HepG2 (cell line): Measurements from ENCODE around the gene ARHGEF11. TPM values are rescaled to one million over a fixed set of nuclear protein-coding genes. Genes with fewer than 3 reads are reported as not detected.

Experiments
- ATAC-seq: fragments of 200-7000 bp; cut with Tn5 transposase; 3 replicates; pipeline ENCODE4 v1.9.1; 2020; ENCODE audit warnings: mild to moderate bottlenecking, moderate library complexity
- BruUV-seq: library from RNA; stranded (reverse); fragments of 400-500 nt; replicated peaks from 2 replicates; lab custom pipeline; 2021; lab: Mats Ljungman, UMichigan
- CTCF ChIA-PET: fragments of 300-600 bp; formaldehyde crosslinking; extraction: SDS; loops from one replicate; lab custom pipeline; 2021; ENCODE audit warnings: low total read pairs, inconsistent platforms, low intra/inter-chr PET ratio; lab: Yijun Ruan, JAX
- POLR2A ChIA-PET: fragments of 350-600 bp; sonication (Branson Sonifier 250); formaldehyde crosslinking; loops from one replicate; lab custom pipeline; 2020; ENCODE audit warnings: antibody characterized with exemption, inconsistent platforms; lab: Yijun Ruan, JAX
- DNase-seq: peaks from one replicate; pipeline ENCODE4 v3.0.0-alpha.2; 2015; ENCODE audit warnings: low spot score
- FAIRE-seq: peaks from 3 replicates; lab custom pipeline; 2011; peaks lifted over from hg19 to GRCh38; lab: Jason Lieb, UNC
- H2AFZ ChIP-seq: one replicate; pipeline ENCODE4 v1.6.1; 2011; ENCODE audit warnings: low read length, inconsistent platforms
- H3K27ac ChIP-seq: fragments of 300-600 bp; 3 replicates; pipeline ENCODE4 v1.8.0; 2011; ENCODE audit warnings: mixed run types, mild to moderate bottlenecking, mixed read lengths, low read length, inconsistent platforms; ENCODE audit not compliant: insufficient read depth; ENCODE audit errors: extremely low read length
- H3K27me3 ChIP-seq, 2 experiments: fragments of 200-600 bp in 1 of 2; 2 replicates in 1 of 2; 3 replicates in 1 of 2; pipeline versions ENCODE4 v1.6.0 to v1.8.0; 2011; ENCODE audit warnings: low read length in 2 of 2, mild to moderate bottlenecking in 2 of 2, moderate library complexity in 2 of 2, inconsistent platforms in 1 of 2; ENCODE audit not compliant: insufficient read depth in 2 of 2, control insufficient read depth in 1 of 2
- H3K36me3 ChIP-seq, 2 experiments: fragments of 200-600 bp in 1 of 2; replicated peaks in 1 of 2; 2 replicates in 1 of 2; 3 replicates in 1 of 2; pipeline versions ENCODE4 v1.5.1 to v1.8.0; 2011; ENCODE audit warnings: low read length in 2 of 2, inconsistent platforms in 1 of 2; ENCODE audit not compliant: insufficient read depth in 2 of 2, control insufficient read depth in 1 of 2
- H3K4me1 ChIP-seq: 2 replicates; pipeline ENCODE4 v1.5.1; 2012; ENCODE audit warnings: low read length, inconsistent platforms; ENCODE audit not compliant: insufficient read depth
- H3K4me2 ChIP-seq: 2 replicates; pipeline ENCODE4 v1.6.0; 2011; ENCODE audit warnings: low read depth, low read length, inconsistent platforms
- H3K4me3 ChIP-seq, 3 experiments: fragments of 200-600 bp in 1 of 3; sonication (generic), shearing (Covaris generic) in 1 of 3; replicated peaks in 1 of 3; 2 replicates each; pipeline ENCODE4 v1.5.1; 2011 to 2016; ENCODE audit warnings: low read length in 3 of 3, inconsistent platforms in 2 of 3, low read depth in 2 of 3, mild to moderate bottlenecking in 2 of 3, control low read depth in 1 of 3, mixed read lengths in 1 of 3; ENCODE audit not compliant: insufficient read depth in 1 of 3
- H3K79me2 ChIP-seq: one replicate; pipeline ENCODE4 v1.6.1; 2011; ENCODE audit warnings: low read length, inconsistent platforms; ENCODE audit not compliant: insufficient read depth
- H3K9ac ChIP-seq: 2 replicates; pipeline ENCODE4 v1.6.0; 2011; ENCODE audit warnings: mild to moderate bottlenecking, low read depth, low read length, inconsistent platforms; ENCODE audit not compliant: insufficient read depth
- H3K9me3 ChIP-seq: 2 replicates; pipeline ENCODE4 v1.5.1; 2012; ENCODE audit warnings: mild to moderate bottlenecking, low read length
- H4K20me1 ChIP-seq: 2 replicates; pipeline ENCODE4 v1.6.0; 2011; ENCODE audit warnings: inconsistent platforms, mild to moderate bottlenecking, low read length, moderate library complexity; ENCODE audit not compliant: insufficient read depth
- DRAP1 ChIP-seq: IDR thresholded peaks from 2 replicates; pipeline ENCODE4 v1.6.1; 2016; ENCODE audit warnings: missing genetic modification reagents, missing compliant biosample characterization
- HBP1 ChIP-seq: IDR thresholded peaks from 2 replicates; pipeline ENCODE4 v1.6.1; 2016; ENCODE audit warnings: low read depth, control low read depth
- HOXD1 ChIP-seq: sonication (generic); formaldehyde crosslinking; IDR thresholded peaks from 2 replicates; pipeline ENCODE4 v1.5.0; 2020; ENCODE audit warnings: missing genetic modification reagents
- KDM2A ChIP-seq: sonication (generic); formaldehyde crosslinking; IDR thresholded peaks from 2 replicates; pipeline ENCODE4 v1.4.0; 2020; ENCODE audit warnings: low read depth, missing genetic modification reagents, borderline replicate concordance
- KLF13 ChIP-seq: sonication (generic); formaldehyde crosslinking; IDR thresholded peaks from 2 replicates; pipeline ENCODE4 v1.4.0; 2020; ENCODE audit warnings: mild to moderate bottlenecking, missing genetic modification reagents
- NFE2 ChIP-seq: sonication (generic); formaldehyde crosslinking; IDR thresholded peaks from 2 replicates; pipeline ENCODE4 v1.4.0; 2020; ENCODE audit warnings: missing genetic modification reagents
- SCMH1 ChIP-seq: sonication (generic); formaldehyde crosslinking; IDR thresholded peaks from 2 replicates; pipeline ENCODE4 v1.9.0; 2021; ENCODE audit warnings: missing genetic modification reagents, mild to moderate bottlenecking, borderline replicate concordance
- SRSF4 ChIP-seq: fragments of 200-400 bp; formaldehyde crosslinking; IDR thresholded peaks from one replicate; pipeline ENCODE4 v1.6.1; 2018; ENCODE audit warnings: mild to moderate bottlenecking, low read depth, low read length, moderate library complexity; ENCODE audit not compliant: poor library complexity, severe bottlenecking
- TAF15 ChIP-seq: fragments of 200-400 bp; formaldehyde crosslinking; IDR thresholded peaks from one replicate; pipeline ENCODE4 v1.6.1; 2018; ENCODE audit warnings: mild to moderate bottlenecking, low read depth, low read length; ENCODE audit not compliant: poor library complexity, severe bottlenecking
- TRIM24 ChIP-seq: sonication (generic); formaldehyde crosslinking; IDR thresholded peaks from 2 replicates; pipeline ENCODE4 v1.8.0; 2022; ENCODE audit warnings: mild to moderate bottlenecking, missing genetic modification reagents
- ZFP36L2 ChIP-seq: sonication (generic); formaldehyde crosslinking; IDR thresholded peaks from 2 replicates; pipeline ENCODE4 v1.4.0; 2020; ENCODE audit warnings: missing genetic modification reagents
- ZNF12 ChIP-seq: sonication (generic); formaldehyde crosslinking; IDR thresholded peaks from 2 replicates; pipeline ENCODE4 v1.5.0; 2020; ENCODE audit warnings: missing genetic modification reagents
- ZNF280B ChIP-seq: sonication (generic); formaldehyde crosslinking; IDR thresholded peaks from 2 replicates; pipeline ENCODE4 v1.5.0; 2020; ENCODE audit warnings: missing genetic modification reagents, mild to moderate bottlenecking, borderline replicate concordance
- ZNF367 ChIP-seq: sonication (generic); formaldehyde crosslinking; IDR thresholded peaks from 2 replicates; pipeline ENCODE4 v1.4.0; 2020; ENCODE audit warnings: missing genetic modification reagents, borderline replicate concordance
- ZNF552 ChIP-seq: sonication (generic); formaldehyde crosslinking; IDR thresholded peaks from 2 replicates; pipeline ENCODE4 v1.9.0; 2022; ENCODE audit warnings: missing genetic modification reagents, mild to moderate bottlenecking, borderline replicate concordance
- ZNF660 ChIP-seq: sonication (generic); formaldehyde crosslinking; IDR thresholded peaks from 2 replicates; pipeline ENCODE4 v1.5.1; 2020; ENCODE audit warnings: mild to moderate bottlenecking, low read depth, missing genetic modification reagents, borderline replicate concordance
- ZNF761 ChIP-seq: sonication (generic); formaldehyde crosslinking; conservative IDR thresholded peaks from 2 replicates; pipeline ENCODE4 v1.4.0; 2020; ENCODE audit warnings: mild to moderate bottlenecking, missing genetic modification reagents
- ZNF816 ChIP-seq: sonication (generic); formaldehyde crosslinking; IDR thresholded peaks from 2 replicates; pipeline ENCODE4 v1.8.0; 2022; ENCODE audit warnings: missing genetic modification reagents, mild to moderate bottlenecking, borderline replicate concordance
- WGBS: methylation state at CpG from one replicate; pipeline ENCODE4 v1.1.6; 2017; ENCODE audit warnings: low lambda C conversion rate; 5-methylcytosine and 5-hydroxymethylcytosine counted together
- in situ Hi-C: cut with HindIII; loops from 2 replicates; pipeline ENCODE4 v1.10.0; 2017; ENCODE audit warnings: low pct_unique_long_range_greater_than_20kb; ENCODE audit not compliant: extremely low pct_ligation_motif_present
- intact Hi-C: fragments of 100-400 bp; cut with micrococcal nuclease; formaldehyde crosslinking; loops from one replicate; pipeline ENCODE4 v1.10.0; 2022; ENCODE audit not compliant: unreplicated experiment
- polyA plus RNA-seq, 8 experiments: library from polyadenylated mRNA; depleted of rRNA in 3 of 8; stranded (reverse) in 7 of 8; unstranded in 1 of 8; fragments of >200 nt; fragmentation: Illumina TruSeq in 4 of 8; extraction: Trizol in 4 of 8; gene quantifications; 2 replicates each; pipeline versions ENCODE4 v1.2.1 to v1.2.3, GENCODE V29; 2011 to 2016; ENCODE audit warnings: low read depth in 4 of 8, missing spikeins in 1 of 8, mixed read lengths in 1 of 8; ENCODE audit not compliant: insufficient read depth in 1 of 8
- total RNA-seq, 5 experiments: library from RNA; depleted of rRNA; stranded (reverse); fragments of >200 nt; fragmentation: Illumina TruSeq; extraction: Trizol; gene quantifications; 2 replicates each; pipeline ENCODE4 v1.2.3, GENCODE V29; 2016; ENCODE audit warnings: low read depth in 1 of 5
- TF ChIP-seq, protein P1 (sequence below): sonication (generic); formaldehyde crosslinking; IDR thresholded peaks from 2 replicates; pipeline ENCODE4 v1.8.1; 2023; ENCODE audit warnings: mild to moderate bottlenecking, inconsistent platforms, moderate library complexity, missing genetic modification reagents, borderline replicate concordance

ARHGEF11 gene
- total and polyA plus RNA-seq, 2 of the 13 experiments (the other 11 are each of a cell fraction or from before 2014, with no cell fraction given): 16.5 to 21.2 TPM

GRCh38 chr1:157077394-157077793 is 31.9 kb upstream of the ARHGEF11 start:
- Histone ChIP-seq H3K4me1 (no peaks in the 10 kb centered on the region), H3K4me2 (no peak overlapping the region), H3K79me2 (no peaks in the 10 kb centered on the region), H3K27ac (no peak overlapping the region), H3K27me3 (peaks cover 0 to 3% of the 10 kb centered on the region in 2 experiments; a peak in 1 of 5 replicates), H3K36me3 (no peaks in the 10 kb centered on the region), H3K9me3 (no peaks in the 10 kb centered on the region), H3K4me3 (no peak overlapping the region), H3K9ac (no peak overlapping the region), H4K20me1 (no peaks in the 10 kb centered on the region), H2AFZ (no peak overlapping the region)
- DNase-seq: no peak
- FAIRE-seq: no peak
- ATAC-seq: no peak
- intact Hi-C loops (no loop called here), in situ Hi-C loops (no loop called here)
- ChIA-PET CTCF (no interaction called here), POLR2A (no interaction called here)
- WGBS: 95% methylated on average over 1 of the region's 1 CpG
- BruUV-seq: no TSS peak
- TF ChIP-seq TRIM24 (CRISPR knock-in tag) (no peak), HOXD1 (CRISPR knock-in tag) (no peak), ZFP36L2 (CRISPR knock-in tag) (no peak), NFE2 (CRISPR knock-in tag) (no peak), ZNF816 (CRISPR knock-in tag) (no peak), TAF15 (no peak), KDM2A (CRISPR knock-in tag) (no peak), HBP1 (CRISPR knock-in tag) (no peak), ZNF280B (CRISPR knock-in tag) (no peak), SRSF4 (no peak), ZNF761 (CRISPR knock-in tag) (no peak), ZNF367 (CRISPR knock-in tag) (no peak), ZNF660 (CRISPR knock-in tag) (no peak), ZNF12 (CRISPR knock-in tag) (no peak), DRAP1 (CRISPR knock-in tag) (no peak), ZNF552 (CRISPR knock-in tag) (no peak), SCMH1 (CRISPR knock-in tag) (no peak), KLF13 (CRISPR knock-in tag) (no peak)
- TF ChIP-seq, protein P1, sequence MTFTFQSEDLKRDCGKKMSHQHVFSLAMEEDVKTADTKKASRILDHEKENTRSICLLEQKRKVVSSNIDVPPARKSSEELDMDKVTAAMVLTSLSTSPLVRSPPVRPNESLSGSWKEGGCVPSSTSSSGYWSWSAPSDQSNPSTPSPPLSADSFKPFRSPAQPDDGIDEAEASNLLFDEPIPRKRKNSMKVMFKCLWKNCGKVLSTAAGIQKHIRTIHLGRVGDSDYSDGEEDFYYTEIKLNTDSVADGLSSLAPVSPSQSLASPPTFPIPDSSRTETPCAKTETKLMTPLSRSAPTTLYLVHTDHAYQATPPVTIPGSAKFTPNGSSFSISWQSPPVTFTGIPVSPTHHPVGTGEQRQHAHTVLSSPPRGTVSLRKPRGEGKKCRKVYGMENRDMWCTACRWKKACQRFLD (CRISPR knock-in tag): no peak
